ENCODE measurements around the gene UNC13A. TPM values are rescaled to one million over a fixed set of nuclear protein-coding genes. Genes with fewer than 3 reads are reported as not detected.

Gene UNC13A
- total and polyA plus RNA-seq, 2 donors (not counting 1 experiment from before 2014, with no cell fraction given) = under 0.01 to 0.28 TPM

Other genes with a start within 250 kb of the UNC13A start
- gene TMEM221, start 239.7 kb downstream of the UNC13A start, total RNA-seq = under 0.01 and 0.17 TPM in 2 replicates
- gene TMEM221, start 239.7 kb downstream of the UNC13A start, polyA plus RNA-seq = not detected in 2 replicates
- not detected in 2 replicates for gene NXNL1, start 227.4 kb downstream of the UNC13A start, total RNA-seq
- not detected in 2 replicates for gene NXNL1, start 227.4 kb downstream of the UNC13A start, polyA plus RNA-seq
- gene SLC27A1, start 217.8 kb downstream of the UNC13A start, total RNA-seq = 20.0 and 25.3 TPM in 2 replicates
- gene SLC27A1, start 217.8 kb downstream of the UNC13A start, polyA plus RNA-seq = 3.6 and 4.0 TPM in 2 replicates
- 52.8 and 67.3 TPM in 2 replicates for gene PGLS, start 176.7 kb downstream of the UNC13A start, total RNA-seq
- 24.0 and 25.9 TPM in 2 replicates for gene PGLS, start 176.7 kb downstream of the UNC13A start, polyA plus RNA-seq
- gene COLGALT1, start 132.7 kb downstream of the UNC13A start, total RNA-seq = 58.6 and 96.9 TPM in 2 replicates
- 103 and 108 TPM in 2 replicates for gene COLGALT1, start 132.7 kb downstream of the UNC13A start, polyA plus RNA-seq
- gene MAP1S, start 31.1 kb upstream of the UNC13A start, total RNA-seq = 15.9 and 18.3 TPM in 2 replicates
- gene MAP1S, start 31.1 kb upstream of the UNC13A start, polyA plus RNA-seq = 10.5 and 13.1 TPM in 2 replicates
- gene FCHO1, start 63.1 kb upstream of the UNC13A start, total RNA-seq = under 0.01 and 0.33 TPM in 2 replicates
- 0.07 and 0.16 TPM in 2 replicates for gene FCHO1, start 63.1 kb upstream of the UNC13A start, polyA plus RNA-seq
- not detected in 2 replicates for gene B3GNT3, start 106.8 kb upstream of the UNC13A start, total RNA-seq
- not detected in 2 replicates for gene B3GNT3, start 106.8 kb upstream of the UNC13A start, polyA plus RNA-seq
- not detected in 2 replicates for gene INSL3, start 133.2 kb upstream of the UNC13A start, total RNA-seq
- gene INSL3, start 133.2 kb upstream of the UNC13A start, polyA plus RNA-seq = not detected in 2 replicates
- 1.2 and 1.3 TPM in 2 replicates for gene JAK3, start 159.6 kb upstream of the UNC13A start, total RNA-seq
- 0.26 and 1.1 TPM in 2 replicates for gene JAK3, start 159.6 kb upstream of the UNC13A start, polyA plus RNA-seq
- 1,148 and 1,427 TPM in 2 replicates for gene RPL18A, start 171.6 kb upstream of the UNC13A start, total RNA-seq
- 891 and 971 TPM in 2 replicates for gene RPL18A, start 171.6 kb upstream of the UNC13A start, polyA plus RNA-seq
- not detected in 2 replicates for gene SLC5A5, start 183.6 kb upstream of the UNC13A start, total RNA-seq
- gene SLC5A5, start 183.6 kb upstream of the UNC13A start, polyA plus RNA-seq = not detected in 2 replicates
- gene CCDC124, start 244.7 kb upstream of the UNC13A start, total RNA-seq = 31.1 and 37.2 TPM in 2 replicates
- 44.3 and 54.0 TPM in 2 replicates for gene CCDC124, start 244.7 kb upstream of the UNC13A start, polyA plus RNA-seq

Data from fibroblast of lung (primary cell).